SIG-M5 treated with dmso at 0.1 percent for 504 hours (cell line): Measurements from ENCODE around the gene CERS2.

Experiments
- DNase-seq: peaks from one replicate; lab custom pipeline; 2025; ENCODE audit not compliant: unreplicated experiment; lab: John Stamatoyannopoulos, UW

The CERS2 gene

DNA sequence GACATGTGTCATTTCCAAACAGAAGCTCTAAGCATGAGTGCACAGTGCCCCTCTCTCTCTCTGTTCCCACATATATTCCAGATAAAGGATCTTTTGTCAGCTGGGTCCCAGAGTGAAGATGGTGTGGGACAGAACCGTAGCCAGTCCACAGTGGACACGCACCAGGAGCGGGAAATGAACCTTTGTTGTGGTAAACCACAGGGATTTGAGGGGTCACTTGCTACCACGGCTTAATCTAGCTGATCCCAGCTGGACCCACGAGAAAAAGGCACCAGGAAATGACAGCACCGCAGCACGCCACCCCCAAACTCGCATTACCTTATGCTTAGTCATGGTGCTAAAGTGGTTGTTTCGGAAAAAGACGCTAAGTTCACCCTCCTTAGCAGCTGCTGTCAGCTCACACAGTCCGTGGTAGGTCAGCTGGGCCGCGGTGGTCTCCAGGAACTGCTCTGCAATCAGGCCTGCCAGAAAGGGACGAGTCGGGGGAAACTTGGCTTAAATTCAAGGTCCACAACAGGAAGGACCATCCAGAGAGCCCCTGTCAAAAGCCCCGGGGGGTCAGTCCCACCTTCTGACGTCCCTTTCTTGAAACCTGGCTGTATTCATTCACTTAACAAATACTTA is 24.5 kb upstream of the CERS2 start:
- DNase-seq = no peak

GRCh38 chr1:150997949-150998348 is 23.3 kb upstream of the CERS2 start:
- no peak for DNase-seq

- no peak for DNase-seq
Observed at GRCh38 chr1:150997126-150997872, 22.7 kb upstream of the CERS2 start.

DNA sequence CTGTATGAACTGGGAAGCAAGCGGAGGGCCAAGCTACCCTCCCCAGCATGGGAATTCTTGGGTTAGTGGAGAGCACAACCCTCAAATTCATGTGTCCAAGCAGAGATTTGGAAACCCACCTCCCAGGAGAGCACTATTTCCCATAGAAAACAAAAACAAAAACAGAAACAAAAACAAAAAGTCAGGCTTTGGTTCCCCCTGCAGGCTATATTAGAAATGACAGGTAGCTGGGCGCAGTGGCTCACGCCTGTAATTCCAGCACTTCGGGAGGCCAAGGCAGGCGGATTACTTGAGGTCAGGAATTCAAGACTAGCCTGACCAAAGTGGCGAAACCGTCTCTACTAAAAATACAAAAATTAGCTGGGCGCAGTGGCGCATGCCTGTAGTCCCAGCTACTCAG is 21.3 kb upstream of the CERS2 start:
- DNase-seq = no peak

DNA sequence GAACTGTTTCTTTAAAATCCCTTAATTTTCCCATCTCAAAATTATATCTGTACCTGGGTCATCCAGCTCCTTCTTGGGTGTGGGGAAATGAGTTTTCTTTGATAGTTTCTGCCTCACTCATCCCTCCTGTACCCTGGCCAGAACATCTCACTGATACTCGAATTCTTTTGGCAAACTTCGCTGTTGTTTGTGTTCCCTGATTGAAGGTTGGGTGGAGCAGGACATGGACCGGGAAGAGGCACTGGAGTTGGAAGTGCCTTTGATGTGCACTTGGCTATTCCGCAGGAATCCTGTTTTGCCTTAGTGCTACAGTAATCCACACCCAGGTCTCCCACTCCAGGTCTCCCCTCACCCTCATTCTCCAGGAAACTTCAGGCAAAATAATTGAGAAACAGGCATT is 20.8 kb upstream of the CERS2 start:
- no peak for DNase-seq

- DNase-seq = no peak
Observed at GRCh38 chr1:150994248-150994647, 19.6 kb upstream of the CERS2 start.

DNA sequence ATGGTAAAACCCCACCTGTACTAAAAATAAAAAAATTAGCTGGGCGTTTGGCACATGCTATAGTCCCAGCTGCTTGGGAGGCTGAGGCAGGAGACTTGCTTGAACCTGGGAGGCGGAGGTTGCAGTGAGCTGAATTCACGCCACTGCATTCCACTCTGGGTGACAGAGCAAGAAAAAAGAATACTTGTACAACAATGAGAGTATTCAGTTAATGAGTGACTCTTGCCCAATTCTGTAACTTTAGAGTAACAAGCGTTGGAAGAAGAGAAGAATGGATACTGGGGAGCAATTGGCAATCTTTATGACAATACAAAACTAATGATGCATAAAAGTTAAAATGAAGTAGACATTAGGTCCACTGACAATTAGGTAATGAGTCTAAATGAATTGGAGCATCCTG is 18.0 kb upstream of the CERS2 start:
- no peak for DNase-seq

DNA sequence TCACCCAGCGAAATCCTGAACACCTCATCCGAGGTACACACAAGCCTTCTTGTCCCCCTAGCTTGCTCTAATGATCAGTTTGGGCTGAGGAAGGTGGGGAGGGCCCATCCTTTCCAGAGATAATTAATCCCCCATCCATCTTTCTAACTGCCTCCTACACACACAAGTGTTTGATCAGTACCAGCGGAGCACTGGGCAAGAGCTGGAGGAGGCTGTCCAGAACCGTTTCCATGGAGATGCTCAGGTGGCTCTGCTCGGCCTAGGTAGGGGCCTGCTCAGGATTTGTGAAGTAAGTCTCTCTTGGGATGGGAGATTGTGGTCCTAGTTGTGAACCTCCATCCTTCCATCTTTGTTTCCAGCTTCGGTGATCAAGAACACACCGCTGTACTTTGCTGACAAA is 13.3 kb upstream of the CERS2 start:
- no peak for DNase-seq

GRCh38 chr1:150985179-150985825 is 10.7 kb upstream of the CERS2 start:
- DNase-seq = no peak

DNA sequence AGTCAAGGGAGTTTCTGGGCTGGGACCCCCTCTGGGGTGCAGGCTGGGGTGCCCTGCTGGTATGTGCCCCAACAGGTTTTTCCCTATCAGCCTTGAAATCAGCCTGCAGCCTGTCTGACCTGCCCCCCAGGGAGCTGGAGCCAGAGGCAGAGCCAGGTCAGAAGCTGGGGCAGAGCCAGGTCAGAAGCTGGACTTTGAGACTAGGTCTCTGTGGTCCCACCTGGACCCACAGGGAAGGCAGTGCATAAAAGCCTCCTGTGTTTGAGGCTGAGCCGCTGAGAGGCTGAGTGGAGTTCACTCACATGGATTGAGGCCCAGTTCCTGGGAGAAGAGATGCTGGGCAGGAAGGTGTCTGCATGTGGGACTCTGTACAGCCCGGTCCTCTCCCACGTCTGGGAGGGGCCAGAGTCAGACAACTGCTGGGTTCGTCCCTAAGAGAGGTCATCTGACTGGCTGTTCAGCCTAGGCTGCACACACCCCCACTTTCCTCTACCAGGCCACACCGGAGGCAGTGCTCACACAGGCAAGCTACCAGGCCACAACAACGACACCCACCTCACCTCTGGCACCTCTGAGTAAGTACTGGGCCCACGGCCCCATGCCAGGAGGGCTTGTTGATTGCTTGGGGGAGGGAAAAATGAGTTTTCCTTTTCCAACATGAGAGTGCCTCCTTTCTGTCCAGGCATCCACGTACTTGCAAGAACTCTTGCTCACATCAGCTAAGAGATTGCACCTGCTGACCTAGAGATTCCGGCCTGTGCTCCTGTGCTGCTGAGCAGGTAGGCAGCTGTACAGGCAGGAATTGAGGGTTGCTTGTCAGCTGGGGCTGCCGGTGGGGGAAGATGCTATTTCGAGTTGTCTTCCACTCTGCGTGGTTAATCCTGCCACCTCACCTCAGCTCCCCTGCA is 7.4 kb upstream of the CERS2 start, which contains the start of gene ANXA9:
TSS of gene ANXA9 (plus strand) at position 488 of the 908 bp plus-strand sequence. CDS start 814 bp downstream, outside the sequence.
- peak; percentile 68 for DNase-seq

- DNase-seq = peak; percentile 57
Observed at GRCh38 chr1:150981177-150981804, 6.7 kb upstream of the CERS2 start.

DNA sequence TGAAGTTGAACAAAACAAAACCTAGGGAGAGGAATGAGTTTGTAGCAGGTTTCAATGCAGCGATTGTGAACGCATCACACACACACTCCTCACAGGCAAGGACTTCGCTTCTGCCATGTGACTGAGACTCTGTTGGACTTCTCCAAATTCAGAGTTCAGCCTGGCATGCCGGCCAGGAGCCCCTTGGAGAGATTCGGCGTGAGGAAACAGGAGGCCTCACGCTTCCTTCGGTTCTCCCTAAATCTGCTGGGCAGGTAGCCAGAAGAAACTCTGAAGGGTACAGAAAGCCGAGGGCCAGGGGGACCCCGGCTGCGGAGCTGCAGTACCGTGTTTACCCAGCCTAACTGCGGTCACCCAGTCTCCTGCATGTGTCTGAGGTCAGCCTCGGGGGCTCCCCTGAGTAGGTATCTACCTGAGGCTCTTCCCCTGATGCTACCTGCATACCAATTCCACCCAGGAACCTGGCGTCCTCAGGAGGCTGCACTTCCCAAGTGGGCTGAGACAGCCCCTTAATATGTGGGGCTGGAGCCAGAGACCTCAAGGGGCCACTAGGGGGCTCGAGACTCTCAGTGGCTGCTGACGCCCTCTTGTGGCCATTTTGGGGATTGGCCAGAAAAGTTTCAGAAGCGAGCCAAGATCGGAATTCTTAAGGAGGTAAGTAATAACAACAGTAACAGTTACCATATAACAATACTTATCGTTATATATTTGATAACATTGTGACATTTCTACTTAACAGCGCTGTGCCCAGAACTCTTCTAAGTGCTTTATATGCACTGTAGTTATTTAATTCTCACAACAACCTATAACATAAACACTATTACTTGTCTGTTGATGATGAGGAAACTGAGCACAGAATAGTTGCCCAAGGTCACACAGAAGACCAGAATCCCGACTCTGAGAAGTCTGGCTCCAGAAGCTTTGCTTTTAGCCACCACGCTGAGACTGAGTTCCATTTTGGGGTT is 4.7 kb upstream of the CERS2 start:
- peak; percentile 96 for DNase-seq

DNA sequence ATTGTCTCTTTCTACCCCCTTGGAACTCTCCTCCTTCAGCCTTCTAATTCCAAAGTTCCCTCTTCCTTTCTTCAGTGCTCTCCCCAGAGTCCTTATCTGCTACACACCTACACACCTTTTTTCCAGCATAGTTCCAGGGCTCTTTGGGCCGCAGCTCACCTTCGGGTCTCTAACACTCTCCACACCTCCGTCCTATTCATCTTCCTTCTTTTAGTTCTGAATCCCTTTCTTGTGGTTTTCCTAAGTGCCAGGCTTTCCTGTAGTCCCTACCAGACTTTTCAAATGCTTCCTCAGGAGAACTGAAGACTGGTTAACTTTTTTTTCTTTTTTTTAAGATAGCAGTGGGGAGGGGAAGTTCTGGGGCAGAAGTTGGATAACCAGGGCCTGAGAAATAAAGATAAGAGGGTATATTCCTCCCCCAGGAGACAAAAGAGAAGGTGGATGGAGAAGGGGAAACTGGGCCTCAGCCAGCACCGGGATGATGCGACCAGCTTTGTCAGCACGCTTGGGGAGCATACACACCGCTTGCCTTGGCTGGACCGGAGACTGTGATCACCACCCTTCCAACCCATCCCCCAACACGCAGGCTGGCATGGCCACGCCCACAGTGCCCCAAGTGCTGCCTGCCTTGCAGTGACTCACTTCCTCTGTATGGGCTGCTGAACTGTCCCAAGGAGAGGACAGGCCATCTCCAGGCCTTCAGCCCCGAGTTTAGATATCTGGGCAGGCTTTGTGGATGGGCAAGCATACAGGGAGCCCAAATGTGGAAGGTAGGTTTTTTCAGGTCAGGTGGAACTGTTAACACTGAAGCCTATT is 2.5 kb upstream of the CERS2 start:
- peak; percentile 88 for DNase-seq

DNA sequence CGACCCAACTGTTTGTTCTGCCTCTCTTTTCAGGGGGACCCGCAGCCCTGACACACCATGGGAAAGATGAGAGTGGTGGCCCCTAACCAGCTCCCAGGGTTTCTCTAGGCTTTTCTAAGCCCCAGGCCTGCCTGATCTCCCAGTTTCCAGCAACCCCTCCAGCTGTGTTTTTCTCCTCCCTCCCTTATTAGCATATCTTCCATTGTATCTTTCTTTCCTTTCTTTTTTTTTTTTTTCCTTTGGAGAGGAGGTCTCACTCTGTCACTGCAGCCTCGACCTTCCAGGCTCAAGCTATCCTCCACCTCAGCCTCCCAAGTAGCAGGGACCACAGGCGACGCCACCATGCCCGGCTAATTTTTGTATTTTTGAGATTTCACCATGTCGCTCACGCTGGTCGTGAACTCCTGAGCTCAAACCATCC is 1.8 kb upstream of the CERS2 start:
- DNase-seq = no peak

DNA sequence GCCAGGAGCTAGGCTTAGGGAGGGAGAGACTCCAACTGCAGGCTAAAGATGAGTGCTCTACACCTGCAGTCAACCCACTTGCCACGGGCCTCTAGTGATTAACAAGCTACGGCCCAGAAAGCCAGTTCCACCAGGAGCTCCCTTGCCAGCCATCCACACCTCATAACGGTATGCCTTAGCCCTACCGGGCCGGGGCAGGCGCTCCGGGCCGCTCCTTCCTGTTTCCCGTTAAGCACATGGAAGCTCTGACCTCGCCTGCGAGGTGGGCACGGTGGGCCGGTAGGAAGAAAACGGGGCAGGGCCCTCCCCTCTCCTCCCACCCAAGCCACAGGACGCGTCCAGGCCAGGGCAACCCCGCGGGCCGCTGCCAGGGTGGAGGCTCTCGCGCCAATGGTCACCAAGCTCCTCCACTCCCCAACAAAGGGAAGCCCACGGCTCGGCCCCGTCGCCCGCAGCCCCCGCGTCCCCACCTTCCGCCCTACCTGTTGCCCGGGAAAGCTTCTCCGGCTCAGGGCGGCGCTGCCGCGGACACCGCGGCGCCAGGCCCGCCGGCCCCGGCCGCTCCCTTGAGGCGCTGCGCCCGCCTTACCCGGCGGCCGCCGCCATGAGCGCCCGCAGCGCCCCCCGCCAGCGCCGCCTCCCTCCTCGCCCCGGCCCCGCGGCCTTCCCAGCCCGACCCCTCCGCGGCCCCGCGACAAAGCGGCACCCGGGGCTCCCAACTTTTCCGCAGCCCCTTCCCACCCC is 627 bp downstream of the CERS2 start:
- peak; percentile 70 for DNase-seq

DNA sequence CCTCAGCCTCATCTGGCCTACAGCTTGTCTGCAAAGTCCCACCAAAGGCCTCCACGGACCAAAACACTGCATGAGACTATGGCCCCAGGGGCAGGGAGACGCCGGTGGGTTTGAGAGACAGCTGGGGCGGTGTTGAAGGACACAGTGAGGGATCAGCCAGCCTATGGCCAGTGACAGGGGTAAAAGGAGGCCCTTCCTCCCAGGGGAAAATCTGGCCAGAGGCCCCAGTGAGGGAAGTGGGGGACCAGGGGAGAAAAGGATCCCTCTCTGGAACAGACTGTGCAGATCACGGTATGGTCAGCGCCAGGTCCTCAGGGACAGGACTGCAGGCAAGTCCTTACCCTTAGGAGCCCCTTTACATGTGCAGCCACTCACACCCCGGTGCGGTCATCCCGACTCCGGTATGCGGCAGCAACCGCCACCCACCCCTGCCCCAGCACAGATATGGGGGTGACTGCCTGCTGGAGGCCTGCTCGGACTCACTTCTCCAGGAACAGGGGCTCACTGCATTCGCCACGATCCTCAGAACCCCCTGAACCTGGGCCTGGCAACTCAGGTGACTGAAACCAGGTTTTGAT is 1.3 kb downstream of the CERS2 start:
- no peak for DNase-seq

- no peak for DNase-seq
Observed at GRCh38 chr1:150972417-150972940, 2.2 kb downstream of the CERS2 start.
